Measurements from ENCODE around the gene CBL. TPM values are rescaled to one million over a fixed set of nuclear protein-coding genes. Genes with fewer than 3 reads are reported as not detected.

Gene CBL
- total RNA-seq, 3 donors from 2014 or later, result 11.0 to 24.4 (median 13.1) TPM

- no peak overlapping the region for H3K4me3 ChIP-seq
- TF ChIP-seq CTCF (IDR thresholded peaks at IDR 0.05), result no peak
- ATAC-seq, result no peak
- peaks cover 9% of the 10 kb centered on the region for H3K4me1 ChIP-seq (ENCODE audit: low read depth)
- intact Hi-C loops (cut with DNase I, micrococcal nuclease), result no loop called here
- DNase-seq, result no peak
- no peaks in the 10 kb centered on the region for H3K9me3 ChIP-seq
- no peaks in the 10 kb centered on the region for H3K36me3 ChIP-seq (ENCODE audit: low read depth)
Measured at GRCh38 chr11:119192111-119192510, 14.0 kb upstream of the CBL start.

- no peak for DNase-seq
- no peaks in the 10 kb centered on the region for H3K36me3 ChIP-seq (ENCODE audit: low read depth)
- H3K9me3 ChIP-seq, result no peaks in the 10 kb centered on the region
- no peak for TF ChIP-seq CTCF (IDR thresholded peaks at IDR 0.05)
- no peak for ATAC-seq
- H3K4me3 ChIP-seq, result no peak overlapping the region
- H3K4me1 ChIP-seq (ENCODE audit: low read depth), result peaks cover 9% of the 10 kb centered on the region
- intact Hi-C loops (cut with DNase I, micrococcal nuclease), result no loop called here
Measured at GRCh38 chr11:119193001-119193400, 13.1 kb upstream of the CBL start.

- no peaks in the 10 kb centered on the region for H3K9me3 ChIP-seq
- DNase-seq (no peak), ATAC-seq (no peak)
- no peak overlapping the region for H3K4me3 ChIP-seq
- peaks cover 9% of the 10 kb centered on the region for H3K4me1 ChIP-seq (ENCODE audit: low read depth)
- no peaks in the 10 kb centered on the region for H3K36me3 ChIP-seq (ENCODE audit: low read depth)
- TF ChIP-seq CTCF (IDR thresholded peaks at IDR 0.05), result no peak
- intact Hi-C loops (cut with DNase I, micrococcal nuclease), result no loop called here
Measured at GRCh38 chr11:119193626-119194025, 12.5 kb upstream of the CBL start.

- DNase-seq (no peak), ATAC-seq (no peak)
- no peaks in the 10 kb centered on the region for H3K36me3 ChIP-seq (ENCODE audit: low read depth)
- H3K4me1 ChIP-seq (ENCODE audit: low read depth), result no peaks in the 10 kb centered on the region
- no peak overlapping the region for H3K4me3 ChIP-seq
- no peak for TF ChIP-seq CTCF (IDR thresholded peaks at IDR 0.05)
- intact Hi-C loops (cut with DNase I, micrococcal nuclease), result no loop called here
- no peaks in the 10 kb centered on the region for H3K9me3 ChIP-seq
Measured at GRCh38 chr11:119194811-119195440, 11.2 kb upstream of the CBL start.

- intact Hi-C loops (cut with DNase I, micrococcal nuclease), result no loop called here
- TF ChIP-seq CTCF (IDR thresholded peaks at IDR 0.05), result no peak
- H3K4me3 ChIP-seq, result no peak overlapping the region
- ATAC-seq (peak; percentile 86), DNase-seq (peak; percentile 65 to 79 (median 67))
- no peaks in the 10 kb centered on the region for H3K36me3 ChIP-seq (ENCODE audit: low read depth)
- H3K4me1 ChIP-seq (ENCODE audit: low read depth), result no peaks in the 10 kb centered on the region
- H3K9me3 ChIP-seq, result no peaks in the 10 kb centered on the region
Measured at GRCh38 chr11:119195680-119196079, 10.5 kb upstream of the CBL start.
